SK-N-SH treated with all-trans-retinoic acid at 6 μM for 48 hours (cell line): Measurements from ENCODE around the gene MED26.

Experiments
- ESRRG ChIP-seq: fragments of 250-450 bp; sonication (Bioruptor Pico); IDR thresholded peaks from 2 replicates; pipeline ENCODE4 v1.6.1; 2021; ENCODE audit warnings: mild to moderate bottlenecking
- ZFP3 ChIP-seq: fragments of 250-450 bp; sonication (Bioruptor Pico); IDR thresholded peaks from 2 replicates; pipeline ENCODE4 v1.5.0; 2020; ENCODE audit warnings: mild to moderate bottlenecking, moderate library complexity

DNA sequence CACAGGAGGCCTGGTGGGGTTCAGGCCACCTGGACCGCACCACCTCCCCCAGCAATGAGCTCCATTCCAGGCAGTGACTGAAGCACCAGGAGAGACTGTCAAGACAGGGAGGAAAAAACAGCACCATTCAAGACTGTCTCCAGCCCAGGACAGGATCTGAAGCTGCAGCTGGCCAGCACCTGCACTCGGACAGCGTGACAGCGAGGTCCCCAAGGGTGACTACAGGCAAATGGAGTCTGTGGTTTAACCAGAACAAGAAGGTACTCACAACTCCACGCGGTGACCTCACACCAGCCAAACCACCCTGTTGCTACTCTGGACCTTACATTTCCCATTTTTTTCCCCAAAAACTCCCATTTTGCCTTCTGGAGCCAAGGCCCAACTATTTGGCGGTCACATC is 9.8 kb downstream of the MED26 start:
- TF ChIP-seq ESRRG (no peak), ZFP3 (CRISPR knock-in tag) (no peak)
